Tongue (tissue), 2 donors: ENCODE measurements around the gene DARS1. TPM values are rescaled to one million over a fixed set of nuclear protein-coding genes. Genes with fewer than 3 reads are reported as not detected.
A peak's percentile ranks its signal among the peaks of the same experiment; 100 is the strongest.

ENCODE experiments used
- DNase-seq: peaks from one replicate; pipeline ENCODE4 v3.0.0-alpha.2; 2015
- total RNA-seq: library from RNA; depleted of rRNA; stranded (reverse); fragments of >200 nt; gene quantifications from one replicate; pipeline ENCODE4 v1.2.3, GENCODE V29; 2014

The DARS1 gene
- total RNA-seq, 1 donor from 2014 or later = 88.5 TPM

- DNase-seq = no peak
These were observed 30.3 kb upstream of the DARS1 start for GRCh38 chr2:136015699-136016098.

DNA sequence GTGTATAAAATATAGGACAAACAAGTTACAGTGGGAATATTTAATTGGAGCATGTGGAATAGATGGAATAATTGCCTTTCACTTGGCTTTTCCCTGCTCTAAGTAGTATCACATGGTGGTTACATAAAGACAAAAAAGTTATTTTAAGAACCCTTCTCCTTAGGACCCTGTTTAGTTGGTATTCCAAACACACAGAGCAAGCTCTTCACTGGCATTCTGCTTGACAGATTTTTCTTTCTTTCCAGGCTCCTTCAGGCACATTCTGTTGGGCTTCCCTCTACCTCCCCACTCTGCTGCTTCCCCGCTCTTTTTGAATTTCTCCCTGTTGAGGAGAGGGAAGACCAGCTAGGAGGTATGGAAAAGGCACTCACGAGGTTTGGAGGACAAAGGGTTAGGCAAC, 29.0 kb upstream of the DARS1 start:
- DNase-seq = no peak

DNA sequence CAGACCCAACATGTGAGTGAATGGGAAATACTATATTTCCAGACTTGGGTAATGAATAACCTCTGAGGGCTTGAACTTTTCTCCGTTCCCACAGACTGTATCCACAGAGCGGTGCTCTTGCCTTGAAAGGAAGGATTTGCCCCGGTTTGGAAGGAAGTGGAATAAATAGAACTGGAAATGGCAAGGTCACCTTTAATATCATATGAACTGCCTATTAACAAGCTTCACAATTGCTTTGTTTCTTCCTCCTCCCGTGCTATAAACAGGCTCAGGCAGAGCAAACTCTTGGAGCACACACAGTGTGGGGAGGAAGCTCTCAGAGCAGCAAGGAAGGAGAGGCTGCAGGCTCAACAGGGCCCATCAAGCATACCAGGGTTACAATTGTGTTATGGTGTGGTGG, 28.5 kb upstream of the DARS1 start:
- DNase-seq = no peak

- DNase-seq = no peak
These were observed 27.8 kb upstream of the DARS1 start for GRCh38 chr2:136013136-136013685.

DNA sequence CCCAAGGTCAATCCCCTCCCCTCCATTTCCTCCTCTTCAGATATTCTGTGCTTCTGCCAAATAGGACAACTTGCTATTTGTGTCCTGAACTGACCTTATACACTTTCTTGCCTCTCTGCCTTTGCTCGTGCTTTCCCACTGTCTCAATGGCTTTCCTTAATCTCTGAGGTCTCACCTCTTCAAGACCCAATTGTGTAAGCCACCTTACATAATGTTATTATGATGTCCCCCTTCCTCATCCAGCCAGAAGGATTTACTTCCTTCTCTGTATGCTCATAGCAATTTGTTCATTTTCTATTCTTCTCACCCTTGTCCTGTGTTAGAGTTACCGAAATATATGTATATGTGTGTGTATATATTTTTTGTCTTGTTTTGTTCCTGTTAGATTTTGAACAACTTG, 26.9 kb upstream of the DARS1 start:
- no peak for DNase-seq

DNA sequence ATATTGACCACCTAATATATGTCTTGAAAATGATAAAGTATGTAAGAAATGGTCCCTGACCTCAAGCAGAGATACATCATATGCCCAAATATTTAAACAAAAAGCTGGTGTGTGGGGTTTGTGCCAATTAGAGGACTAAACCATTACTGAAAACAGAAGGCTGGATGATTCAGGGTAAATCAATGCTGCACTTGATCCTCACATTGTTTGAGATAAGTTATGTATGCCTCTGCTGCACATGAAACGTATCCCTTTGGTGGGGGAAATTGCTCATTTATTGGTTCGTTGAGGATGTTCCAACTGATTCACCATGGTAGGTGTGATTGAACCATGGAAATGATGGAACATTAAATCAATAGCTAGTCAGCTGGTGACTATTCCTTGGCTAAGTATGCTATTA, 24.7 kb upstream of the DARS1 start:
- DNase-seq = no peak

DNA sequence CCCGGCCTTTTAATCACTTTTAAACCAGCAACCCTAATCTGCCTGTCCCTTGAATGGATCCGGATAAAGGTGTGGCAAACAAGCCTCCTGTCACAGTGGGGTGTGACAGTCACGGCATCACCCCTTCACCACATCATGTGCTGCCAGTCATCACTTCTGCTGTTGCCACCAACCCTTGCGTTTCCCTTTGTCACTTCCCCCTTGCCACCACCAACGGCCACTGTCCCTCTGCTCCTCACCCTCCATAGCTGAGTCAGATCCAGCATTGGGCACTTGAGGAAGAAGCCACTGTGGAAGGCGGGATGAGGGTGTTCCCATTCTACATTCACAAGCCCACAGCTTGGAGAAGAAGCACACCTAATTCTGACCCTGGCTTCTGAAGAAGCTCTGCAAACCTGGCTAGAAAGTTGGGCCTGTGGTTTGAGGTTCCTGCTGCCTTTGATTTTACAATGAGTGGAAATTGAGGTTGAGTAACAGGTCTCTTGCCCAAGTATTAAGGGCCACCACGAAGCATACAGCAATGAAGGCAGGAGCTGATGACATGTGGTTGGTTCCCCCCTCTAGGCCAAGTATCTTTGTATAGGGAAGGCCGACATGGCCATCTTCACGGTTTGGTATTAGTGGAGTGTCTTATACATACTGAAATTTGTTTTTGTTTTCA, 22.9 kb upstream of the DARS1 start:
- no peak for DNase-seq

DNA sequence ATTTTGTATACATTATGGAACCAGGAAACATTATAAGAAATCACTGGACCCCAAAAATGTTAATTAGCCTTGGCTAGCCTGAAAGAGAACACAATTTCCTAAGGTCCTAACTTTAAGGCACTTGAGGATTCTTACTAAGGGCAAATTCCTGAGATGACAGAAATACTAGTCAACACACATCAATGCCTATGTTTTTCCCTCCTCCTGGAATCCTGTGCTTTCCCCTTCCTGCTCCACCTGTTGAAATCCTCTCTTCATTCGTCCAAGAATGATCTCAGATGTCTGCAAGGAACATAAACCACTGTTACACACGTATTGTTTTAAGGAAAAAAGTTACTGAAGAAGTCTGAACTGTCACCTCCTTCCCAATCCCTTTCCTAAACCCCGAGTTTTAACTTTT, 21.2 kb upstream of the DARS1 start:
- peak; percentile 27 for DNase-seq

DNA sequence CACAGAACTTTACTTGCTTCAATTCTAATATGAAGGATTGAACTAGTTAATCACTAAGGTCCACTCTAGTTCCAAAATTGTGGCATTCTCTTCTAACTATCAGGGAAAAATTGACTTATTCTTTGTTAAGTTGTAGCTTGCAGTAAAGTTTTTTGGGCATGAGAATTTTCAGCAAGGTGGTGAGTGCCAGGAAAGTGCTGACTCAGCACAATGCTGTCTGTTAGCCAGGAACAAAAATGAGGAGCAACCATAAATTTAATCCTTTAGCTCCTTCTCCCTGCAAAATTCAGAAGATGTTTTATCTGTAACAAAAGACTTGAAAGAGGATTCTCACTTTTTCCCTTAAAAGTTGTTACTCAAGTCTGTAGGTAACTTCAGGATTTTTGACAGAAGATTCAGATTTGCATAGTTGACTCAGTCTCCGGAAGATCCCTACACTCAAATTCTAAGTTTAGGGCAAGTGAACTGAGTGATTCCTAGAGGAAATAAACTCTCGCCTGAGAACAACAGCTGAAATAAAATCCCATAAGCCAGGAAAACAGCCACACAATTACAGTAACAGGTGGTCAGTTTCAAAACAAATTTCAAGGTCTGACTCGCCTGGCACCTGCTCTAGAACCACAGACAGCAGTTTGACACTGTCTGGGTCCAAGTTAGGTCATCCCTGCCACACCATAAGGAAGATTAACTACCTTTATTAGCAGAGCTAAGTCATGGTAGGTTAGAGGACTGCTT, 20.2 kb upstream of the DARS1 start:
- DNase-seq = peak; percentile 85

DNA sequence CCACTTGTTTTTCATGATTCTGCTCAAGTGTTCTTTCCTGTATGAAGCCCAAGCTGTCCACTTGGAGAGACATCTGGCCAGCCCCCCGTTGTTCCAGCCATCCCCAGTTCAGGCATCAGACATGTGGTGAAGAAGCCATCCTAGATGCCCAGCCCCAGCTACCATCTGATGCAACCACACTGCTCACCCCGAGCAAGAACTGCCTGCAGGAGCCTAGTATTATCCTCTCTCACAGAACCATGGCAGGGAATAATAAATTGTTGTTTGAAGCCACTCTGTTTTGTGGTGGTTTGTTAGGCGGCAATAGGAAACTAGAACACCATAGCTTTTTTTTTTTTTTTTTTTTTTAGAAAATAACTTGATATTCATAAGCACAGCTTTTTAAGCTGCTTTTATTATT, 19.5 kb upstream of the DARS1 start:
- DNase-seq = no peak

DNA sequence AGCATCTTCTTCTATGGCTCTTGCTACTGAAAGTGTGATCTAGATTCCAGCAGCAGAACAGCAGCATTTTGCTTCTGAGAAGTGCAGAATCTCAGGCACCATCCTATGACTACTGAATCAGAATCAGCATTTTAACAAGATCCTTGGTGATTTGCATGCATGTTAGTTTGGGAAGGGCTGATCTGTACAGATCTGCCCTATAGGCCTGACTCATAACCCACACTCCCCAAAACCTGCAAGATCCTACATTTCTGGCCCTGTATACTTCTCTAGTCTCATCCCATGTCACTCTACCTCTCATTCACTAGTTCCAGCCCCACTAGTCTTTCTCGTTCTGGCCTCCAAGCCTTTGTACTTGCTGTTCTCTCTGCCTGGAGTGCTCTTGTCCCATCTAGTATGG, 15.7 kb upstream of the DARS1 start:
- DNase-seq = no peak

GRCh38 chr2:136000502-136000901, 15.1 kb upstream of the DARS1 start:
- DNase-seq = no peak

GRCh38 chr2:135999899-136000298, 14.5 kb upstream of the DARS1 start:
- no peak for DNase-seq

DNA sequence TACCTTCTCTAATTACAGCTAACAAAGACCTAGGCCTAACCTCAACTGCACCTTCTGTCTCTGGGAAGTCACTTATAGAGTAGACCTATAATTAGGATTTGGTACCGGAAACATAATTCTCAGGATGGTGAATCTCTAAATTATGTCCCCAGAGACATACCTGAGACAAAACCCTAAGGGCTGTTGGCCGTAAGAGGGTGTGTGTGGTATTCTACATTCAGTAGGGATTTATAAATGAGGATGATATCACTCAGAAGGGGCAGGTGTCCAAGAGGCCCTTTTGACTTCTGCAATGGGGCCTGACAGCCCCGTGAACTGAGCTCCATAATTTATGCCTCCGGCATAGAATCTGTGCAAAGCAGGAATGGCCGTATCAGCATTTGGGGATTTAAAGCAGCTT, 13.5 kb upstream of the DARS1 start:
- DNase-seq = no peak

- DNase-seq = peak; percentile 65
These were observed 12.0 kb upstream of the DARS1 start for GRCh38 chr2:135997380-135997779.

DNA sequence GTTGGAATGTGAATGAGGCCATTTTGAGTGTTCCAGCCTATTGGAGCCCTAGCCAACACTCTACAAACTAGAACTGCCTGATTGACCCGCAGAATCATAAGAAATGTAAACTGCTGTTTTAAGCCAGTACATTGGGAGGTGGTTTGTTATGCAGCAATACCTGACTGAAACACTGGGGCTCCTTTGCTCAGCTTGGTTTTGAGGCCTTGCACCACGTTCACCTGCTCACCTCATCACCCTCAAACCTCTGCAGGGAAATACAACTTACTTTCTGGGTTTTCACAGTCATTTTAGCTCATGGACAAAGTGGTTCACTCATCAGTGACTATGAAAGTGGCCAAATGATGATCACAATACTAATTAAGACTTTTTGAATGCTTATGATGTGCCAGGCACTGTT, 10.9 kb upstream of the DARS1 start:
- no peak for DNase-seq

GRCh38 chr2:135994281-135994680, 8.9 kb upstream of the DARS1 start:
- DNase-seq = no peak

DNA sequence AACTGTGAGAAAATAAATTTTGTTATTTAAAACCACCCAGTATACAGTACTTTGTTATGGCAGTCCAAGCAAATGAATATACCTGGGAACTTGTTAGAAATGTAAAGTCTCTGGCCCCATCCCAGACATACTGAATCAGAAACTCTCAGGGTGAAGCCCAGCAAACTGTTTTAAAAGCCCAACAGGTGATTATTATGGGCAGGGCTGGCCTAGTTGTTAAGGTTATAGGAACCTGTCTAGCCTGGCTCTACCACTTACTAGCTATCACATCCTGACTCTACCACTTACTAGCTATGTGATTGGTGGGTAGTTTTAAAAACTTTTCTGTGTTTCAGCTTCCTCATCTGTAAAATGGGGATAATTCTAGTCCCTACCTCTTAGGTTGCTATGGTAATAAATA, 8.0 kb upstream of the DARS1 start:
- no peak for DNase-seq

DNA sequence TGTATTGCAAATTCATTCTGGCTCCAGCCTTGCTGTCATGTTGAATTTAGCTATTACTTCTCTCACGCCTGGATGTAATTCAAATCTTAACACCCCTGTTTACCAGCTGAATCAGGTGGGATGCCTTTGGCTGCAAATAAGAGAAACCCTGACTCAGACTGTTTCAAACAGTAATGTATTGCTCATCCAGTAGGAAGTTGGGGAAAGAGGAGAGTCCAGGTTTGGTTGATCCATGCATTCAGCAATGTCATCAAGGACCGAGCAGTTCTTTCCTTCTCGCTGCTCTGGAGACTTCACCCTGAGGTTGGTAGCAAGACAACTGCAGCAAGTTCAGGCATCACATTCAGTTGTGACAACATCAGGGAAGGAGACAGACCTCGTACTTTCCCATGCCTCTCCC, 6.4 kb upstream of the DARS1 start:
- DNase-seq = no peak

DNA sequence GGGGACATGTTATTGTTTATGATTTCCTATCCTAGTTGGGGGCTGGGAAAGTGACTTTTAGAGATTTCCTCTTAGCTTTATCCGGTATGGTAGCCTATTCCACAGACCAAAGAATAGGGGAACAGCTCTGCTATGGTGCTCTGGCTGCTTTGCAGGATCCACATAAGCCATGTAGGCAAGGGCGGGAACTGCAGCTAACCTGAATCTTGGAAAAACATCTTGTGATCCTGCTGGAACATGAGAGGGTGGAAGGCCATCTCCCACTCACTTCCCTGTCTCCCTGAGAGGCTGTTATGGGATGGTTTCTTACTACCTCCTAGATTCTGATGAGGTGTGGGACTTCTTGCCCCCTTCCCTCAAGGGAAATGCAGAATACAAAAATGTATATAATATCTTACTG, 2.0 kb upstream of the DARS1 start:
- DNase-seq = no peak

DNA sequence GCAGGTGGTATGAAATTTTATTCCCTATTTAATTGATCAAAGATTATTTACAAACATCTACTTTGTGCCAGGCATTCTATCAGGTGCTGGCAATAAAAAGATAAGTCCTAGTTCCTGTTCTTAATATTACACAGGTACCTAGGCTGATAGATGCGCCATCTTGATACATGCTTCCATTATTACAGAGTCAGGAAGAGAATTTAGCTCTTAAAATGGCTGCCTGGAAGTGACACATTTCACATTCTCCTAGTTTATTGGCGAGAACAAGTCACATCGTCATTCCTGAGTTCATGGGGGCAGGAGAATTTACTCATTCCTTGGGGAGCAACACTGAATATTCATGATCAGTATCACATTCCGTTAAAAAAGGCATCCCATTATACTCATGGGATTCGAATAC, 1.1 kb upstream of the DARS1 start:
- no peak for DNase-seq

DNA sequence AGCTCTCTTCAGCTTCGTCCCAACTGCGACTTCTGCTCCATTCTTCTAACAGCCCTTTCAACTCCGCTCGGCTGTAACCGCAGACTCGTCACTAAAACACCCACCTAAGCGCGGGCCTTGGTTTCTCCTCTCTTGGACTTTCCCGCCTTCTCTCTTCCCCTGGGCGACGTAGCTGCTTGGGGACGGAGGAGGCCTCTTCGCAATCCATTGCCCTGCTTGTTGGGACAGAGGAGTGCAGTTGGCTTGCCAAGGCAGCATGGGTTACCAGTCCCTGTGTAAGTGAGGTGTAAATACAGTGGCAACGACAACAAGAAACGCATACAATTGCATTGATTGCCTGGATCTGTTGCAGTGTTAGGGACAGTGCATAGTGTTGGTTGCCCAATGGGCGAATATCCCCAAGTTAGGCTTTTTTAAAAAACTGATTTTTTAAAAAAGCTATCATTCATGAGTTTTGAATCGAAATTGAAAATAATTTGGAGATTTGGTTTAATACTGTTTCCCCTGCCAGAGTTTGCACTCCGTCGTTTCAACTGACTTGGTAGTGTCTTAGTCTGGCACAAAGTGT, 484 bp upstream of the DARS1 start:
- no peak for DNase-seq

GRCh38 chr2:135984199-135985017, 1.0 kb downstream of the DARS1 start:
- no peak for DNase-seq
